Activated T-helper 1 cell treated with anti-CD3 and anti-CD28 coated beads, Interleukin-2, amount 50 U/mL, for 16 hours (primary cell): ENCODE results near the gene BCL2L1.

Experiments used
- DNase-seq, 2 donors: peaks; one replicate each; pipeline ENCODE4 v3.0.0-alpha.2; 2020; ENCODE audit warnings: low read depth in 1 of 2, low spot score in 1 of 2

The BCL2L1 gene

DNA sequence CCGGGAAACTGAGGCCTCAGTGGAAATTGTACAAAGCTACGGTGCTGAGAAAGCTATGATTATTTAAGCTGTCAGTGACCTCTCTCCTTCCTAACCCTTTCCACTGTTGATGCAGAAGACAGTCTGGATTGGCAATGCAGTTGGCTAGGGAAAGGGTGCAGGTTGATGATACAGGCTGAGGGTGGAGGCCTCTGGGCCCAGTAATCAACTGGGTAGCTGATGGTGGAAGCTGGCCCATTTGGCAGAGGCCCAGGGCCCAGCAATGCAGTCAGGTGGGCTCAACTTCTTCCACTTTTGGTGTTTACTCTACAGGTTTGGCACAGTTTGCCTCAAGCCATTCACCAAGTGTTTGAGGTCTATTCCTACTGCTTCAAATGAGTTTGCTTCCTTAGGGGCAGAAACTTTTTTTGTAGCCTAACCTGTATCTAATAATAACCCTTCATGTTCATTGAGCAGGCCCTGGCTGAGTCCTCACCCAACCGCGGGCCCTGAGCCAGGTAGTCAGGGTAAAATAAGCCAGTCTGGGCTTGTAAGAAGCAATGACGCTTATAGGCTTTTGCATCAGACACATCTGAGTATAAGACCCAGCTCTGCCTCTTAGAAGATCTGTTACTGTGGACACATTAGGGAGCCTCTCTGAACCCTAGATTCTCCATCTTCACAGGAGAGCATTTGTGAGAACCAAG, 12.1 kb downstream of the BCL2L1 start:
- DNase-seq = no peak

DNA sequence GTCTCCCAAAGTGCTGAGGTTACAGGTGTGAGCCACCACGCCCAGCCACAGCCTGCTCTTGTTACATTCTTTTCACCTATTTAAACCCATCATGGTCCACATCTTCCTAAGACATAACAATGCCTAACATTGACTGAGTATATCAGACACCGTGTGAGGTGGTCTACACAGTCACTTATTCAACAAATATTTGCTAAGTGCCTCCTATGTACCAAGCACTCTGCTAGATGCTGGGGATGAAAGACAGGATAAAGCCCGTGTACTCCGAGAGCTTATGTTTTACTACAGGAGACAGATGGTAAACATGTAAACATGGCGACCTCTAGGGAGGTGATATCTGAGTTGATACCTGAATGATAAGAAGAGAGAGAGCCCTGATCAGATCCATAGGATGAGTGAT, 12.7 kb downstream of the BCL2L1 start:
- no peak for DNase-seq

DNA sequence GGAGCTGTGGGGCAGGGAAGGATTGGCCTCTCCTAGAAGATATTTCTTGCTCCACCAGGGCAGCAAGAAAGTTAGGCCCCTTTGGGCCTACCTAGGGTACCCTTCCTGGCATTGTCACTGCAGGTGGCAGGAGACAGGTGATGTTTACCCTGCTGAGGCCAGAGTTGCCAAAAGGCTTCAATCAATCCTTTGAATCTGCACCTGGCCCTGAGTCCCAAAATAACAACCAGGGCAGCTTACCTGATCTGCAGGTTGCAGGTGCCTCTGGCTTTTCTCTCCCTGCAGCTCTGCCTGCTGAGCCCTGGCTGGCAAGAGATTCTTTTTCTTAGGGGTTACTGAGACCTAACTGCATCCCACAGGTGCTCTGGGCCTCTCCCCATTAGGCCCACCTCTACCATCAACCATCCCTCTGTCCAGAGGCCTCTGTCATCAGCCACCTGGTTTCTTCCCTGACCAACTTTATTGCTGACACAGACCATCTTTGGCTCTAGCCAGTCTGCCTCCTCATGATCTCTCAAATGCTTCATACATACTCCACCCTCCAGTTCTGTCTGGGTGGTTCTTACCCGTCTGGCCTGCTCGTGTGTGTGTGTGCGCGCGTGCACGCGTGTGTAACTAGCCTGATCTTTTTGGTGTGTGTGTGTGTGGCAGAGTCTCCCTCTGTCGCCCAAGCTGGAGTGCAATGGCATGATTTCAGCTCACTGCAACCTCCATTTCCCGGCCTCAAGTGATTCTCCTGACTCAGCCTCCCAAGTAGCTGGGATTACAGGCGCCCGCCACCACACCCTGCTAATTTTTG, 13.7 kb downstream of the BCL2L1 start:
- DNase-seq = no peak

DNA sequence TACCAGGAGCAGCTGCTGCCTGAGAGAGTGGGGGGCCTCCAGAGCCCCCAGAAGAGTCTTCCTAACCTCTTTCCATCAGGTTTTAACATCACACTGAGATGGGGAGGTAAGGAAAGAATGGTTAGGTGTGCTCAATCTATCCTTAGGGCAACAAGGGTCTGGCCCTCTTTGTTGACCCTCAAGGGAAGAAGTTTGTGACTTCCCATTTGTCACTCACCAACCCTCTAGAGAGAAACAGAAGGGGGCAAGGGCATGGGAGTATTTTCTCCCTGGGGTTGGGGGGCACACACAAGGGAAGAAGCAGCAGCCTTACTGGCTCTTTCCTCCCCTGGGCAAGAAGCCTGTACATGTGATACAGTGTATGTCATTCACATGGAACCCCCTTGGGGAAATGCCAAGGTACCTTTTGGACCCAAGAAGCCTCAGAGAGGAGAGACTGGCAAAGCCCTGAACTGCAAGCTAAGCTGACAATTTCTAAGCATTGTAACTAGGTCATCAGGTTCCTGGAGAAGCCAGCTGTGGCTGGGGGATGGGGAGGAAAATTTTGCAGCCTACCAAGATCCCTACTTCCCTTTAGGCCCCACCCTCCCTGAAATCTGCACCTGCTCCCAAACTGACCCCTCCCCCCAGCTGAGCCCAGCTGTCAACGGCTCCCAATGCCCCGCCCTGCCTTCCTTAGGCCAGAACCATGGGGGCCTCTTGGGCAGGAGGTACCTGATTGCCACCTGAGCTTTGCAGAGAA, 14.5 kb downstream of the BCL2L1 start:
- DNase-seq = no peak

DNA sequence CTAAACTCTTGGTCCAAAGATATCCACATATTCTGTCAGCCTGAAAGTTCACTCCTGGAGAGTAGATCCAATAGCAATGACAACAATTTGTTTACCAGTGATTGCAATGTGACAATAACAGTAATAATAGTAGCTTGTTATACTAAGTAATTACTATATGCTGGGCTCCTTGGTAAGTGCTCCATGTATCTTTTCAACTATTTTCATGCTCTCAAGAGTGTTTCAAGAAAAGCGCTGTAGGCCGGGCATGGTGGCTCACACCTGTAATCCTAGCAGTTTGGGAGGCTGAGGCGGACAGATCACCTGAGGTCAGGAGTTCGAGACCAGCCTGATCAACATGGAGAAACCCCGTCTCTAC, 15.4 kb downstream of the BCL2L1 start:
- DNase-seq = no peak

DNA sequence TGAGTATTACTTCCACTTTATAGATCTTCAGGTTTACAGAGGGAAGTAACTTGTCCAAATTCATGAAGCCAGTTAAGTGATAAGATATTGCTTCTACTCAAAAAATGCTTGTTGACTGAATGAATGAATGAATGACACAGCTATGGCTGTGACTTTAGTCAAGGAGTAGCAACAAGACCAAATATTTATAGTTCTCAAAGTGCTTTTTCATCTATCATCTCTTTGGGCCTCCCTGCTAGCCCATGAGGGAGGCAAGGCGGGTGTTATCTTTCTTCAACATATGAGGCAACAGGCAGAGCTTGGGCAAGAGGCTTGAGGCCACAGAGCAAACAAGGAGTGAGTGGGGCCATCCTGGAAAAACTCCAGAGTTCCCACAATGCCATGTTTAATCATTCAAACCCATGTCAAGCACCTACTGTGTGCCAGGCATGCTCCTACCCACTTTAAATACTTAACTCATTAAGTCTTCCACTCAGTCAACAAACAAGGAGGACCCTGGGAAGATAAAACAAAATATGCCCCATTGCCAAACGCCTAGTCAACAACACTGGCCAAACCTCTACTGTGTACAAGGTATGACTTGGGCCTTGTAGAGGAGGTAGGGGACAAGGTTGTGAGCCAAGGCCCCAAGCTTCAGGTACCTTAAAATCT, 15.9 kb downstream of the BCL2L1 start:
- DNase-seq = no peak

DNA sequence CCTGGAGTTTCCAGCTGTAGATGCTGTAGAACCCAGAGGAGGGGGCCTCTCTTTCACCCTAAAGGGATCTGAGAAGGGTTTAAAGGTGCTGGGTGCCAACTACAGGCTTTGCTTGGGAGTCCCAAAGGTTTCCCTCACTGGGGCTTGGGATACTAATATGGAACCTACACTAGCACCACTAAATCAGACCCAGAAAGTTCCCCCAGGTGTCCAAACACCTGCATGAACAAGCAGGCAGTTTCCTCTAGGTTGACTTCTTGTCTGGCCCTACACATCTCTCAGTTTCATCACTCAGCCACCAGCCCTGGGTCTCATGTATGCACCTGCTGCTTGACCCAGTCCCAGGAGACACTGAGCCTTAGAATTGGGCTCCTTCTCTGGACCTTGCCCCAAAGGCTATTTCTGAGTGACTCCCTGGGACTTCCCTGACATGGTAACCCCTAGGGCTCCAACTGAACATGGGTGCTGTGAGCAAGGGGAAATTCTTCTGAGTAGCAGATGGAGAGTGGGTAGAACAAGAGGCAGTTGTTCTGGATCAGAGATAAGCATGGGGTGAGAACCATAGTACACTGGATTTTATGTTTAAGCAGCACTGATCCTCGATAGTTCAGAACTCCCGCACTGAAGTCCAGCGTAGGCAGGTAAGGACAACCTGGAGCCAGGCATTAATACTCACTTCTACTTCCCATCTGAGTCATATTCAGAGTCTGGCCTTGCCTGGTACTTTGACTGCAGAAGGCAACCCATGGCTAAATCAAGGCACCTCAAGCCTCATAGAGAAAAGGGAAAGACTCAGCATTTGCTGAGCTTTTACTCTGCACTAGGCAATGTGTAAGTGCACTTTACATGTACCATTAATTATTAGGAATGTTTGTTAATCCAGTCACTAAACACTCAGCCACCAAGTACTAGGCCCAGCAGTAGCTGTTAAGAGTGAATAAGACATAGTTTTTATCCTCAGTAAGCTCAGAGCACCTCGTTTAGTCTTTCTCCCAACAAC, 16.8 kb downstream of the BCL2L1 start:
- no peak for DNase-seq

DNA sequence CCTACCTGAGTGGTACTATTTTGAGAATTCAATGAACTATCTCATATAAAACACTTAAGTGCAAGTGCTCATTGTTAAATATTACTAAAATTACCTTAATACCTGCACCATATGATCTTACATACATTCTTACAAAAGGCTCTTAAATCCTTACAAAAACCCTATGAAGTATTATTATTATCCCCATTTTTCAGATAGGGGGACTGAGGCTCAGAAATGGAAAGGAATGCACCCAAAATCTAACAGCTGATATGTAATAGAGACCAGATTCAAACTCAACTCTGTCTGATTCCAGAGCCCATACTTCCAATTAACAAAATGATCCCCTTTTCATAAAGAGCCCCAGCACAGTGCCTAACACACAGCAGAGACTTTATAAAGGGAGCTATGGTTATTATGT, 17.5 kb downstream of the BCL2L1 start:
- DNase-seq = no peak

DNA sequence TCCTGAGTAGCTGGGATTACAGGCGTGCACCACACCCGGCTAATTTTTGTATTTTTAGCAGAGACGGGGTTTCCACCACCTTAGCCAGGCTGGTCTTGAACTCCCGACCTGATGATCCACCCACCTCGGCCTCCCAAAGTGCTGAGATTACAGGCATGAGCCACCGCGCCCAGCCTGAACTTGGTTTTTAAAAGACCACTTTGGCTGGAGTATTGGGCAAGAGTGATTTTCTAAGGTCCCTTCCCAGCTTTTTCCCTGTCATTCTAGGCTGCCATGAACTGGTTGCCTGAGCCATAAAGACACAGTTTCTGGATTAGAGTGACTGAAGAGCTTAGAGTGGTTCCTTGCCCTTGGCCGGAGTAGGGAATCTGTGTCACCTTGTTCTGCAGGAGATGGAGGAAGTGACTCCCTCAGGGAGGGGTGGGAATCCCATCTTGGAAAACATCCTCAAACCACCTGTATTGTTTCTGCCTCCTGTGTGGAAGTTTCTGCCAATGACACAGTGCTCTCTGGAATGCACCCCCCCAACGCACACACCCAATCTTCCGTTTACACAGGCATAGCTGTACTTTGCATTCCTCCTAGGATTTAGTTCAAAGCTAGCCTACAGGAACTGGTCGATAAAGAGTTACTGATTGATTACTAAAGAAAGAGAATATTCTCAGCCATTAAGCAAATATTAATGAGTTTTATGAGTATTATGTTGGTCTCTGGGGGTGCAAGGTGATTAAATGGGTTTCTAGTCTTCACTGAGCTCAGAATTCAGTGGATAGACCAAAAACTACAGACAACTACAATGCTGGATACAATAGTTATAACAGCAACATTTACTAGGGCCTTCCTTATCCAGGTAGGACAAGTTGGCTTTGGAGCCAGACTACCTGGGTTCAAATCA, 18.2 kb downstream of the BCL2L1 start:
- no peak for DNase-seq

DNA sequence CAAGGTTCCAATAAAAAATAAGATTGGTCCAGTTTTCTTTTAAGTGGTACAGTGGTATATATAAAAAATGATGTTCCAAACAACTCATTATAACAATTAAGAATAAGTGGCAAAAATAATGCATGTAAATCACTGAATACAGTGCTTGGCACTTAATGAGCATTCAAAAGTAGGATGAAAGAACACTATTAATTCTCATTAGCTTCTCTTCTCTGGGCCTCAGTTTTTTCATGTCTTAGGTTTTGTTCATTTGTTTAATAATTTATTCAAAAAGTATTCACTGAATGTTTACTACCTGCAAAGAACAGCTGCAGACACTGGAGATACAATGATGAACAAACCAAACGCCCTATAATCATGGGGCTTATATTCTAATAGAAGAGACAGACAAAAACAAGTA, 21.1 kb downstream of the BCL2L1 start:
- no peak for DNase-seq

DNA sequence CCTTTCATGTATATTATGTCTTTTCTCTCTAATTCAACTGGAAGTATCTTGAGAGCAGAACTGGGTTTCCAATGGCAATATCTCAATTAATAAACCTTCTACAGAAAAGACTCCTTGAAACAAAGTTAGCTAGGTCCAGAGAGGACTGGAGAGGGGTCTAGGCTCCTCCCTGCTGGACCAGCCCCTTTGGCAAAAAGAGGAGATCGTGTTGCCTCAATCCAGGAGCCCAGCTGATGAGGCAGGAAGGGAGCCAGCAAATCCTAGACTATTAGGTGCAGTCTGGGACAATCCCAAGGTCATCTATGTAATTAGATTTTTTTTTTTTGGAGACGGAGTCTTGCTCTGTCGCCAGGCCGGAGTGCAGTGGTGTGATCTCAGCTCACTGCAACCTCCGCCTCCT, 21.9 kb downstream of the BCL2L1 start:
- no peak for DNase-seq

DNA sequence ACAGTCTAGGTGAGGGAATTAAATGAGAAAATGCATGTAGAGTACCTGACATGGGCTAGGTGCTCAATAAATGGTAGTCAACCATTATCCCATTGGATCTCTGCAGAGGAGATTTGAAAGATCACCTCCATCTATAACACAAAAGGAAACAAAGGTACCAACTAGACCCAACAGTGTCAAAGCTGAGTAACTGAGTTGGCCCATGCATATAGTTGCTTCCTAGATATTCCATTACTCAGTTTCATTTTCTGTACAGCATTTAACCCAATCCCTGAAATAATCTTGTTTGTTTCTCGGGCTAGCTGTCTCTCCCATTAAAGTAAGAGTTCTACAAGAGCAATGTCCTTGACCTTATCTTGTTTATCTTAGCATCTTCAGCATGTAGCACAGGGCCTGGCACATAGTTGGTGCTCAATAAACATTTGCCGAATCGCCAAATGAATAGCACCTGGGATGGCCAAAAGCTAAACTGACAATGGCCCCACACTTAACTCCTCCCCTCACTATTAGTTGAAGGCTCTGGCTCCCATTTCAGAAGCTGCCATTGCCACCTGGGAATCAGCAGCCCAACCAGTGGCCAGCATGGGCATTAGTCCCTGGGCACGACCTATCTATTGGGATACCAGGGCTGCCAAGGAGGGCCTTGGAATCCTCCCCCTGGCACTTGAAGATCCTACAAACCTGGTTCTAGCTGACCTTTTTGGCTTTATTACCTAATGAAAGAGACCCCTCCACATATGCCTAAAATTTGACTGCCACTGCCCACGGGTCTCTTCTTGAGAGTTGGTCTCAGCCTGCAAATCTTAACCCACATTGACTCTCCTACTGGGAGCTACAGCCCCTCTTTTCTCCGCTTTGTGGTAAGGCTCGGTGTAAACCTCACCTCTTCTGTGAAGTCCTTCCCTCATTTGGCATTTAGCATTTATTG, 22.6 kb downstream of the BCL2L1 start:
- no peak for DNase-seq

DNA sequence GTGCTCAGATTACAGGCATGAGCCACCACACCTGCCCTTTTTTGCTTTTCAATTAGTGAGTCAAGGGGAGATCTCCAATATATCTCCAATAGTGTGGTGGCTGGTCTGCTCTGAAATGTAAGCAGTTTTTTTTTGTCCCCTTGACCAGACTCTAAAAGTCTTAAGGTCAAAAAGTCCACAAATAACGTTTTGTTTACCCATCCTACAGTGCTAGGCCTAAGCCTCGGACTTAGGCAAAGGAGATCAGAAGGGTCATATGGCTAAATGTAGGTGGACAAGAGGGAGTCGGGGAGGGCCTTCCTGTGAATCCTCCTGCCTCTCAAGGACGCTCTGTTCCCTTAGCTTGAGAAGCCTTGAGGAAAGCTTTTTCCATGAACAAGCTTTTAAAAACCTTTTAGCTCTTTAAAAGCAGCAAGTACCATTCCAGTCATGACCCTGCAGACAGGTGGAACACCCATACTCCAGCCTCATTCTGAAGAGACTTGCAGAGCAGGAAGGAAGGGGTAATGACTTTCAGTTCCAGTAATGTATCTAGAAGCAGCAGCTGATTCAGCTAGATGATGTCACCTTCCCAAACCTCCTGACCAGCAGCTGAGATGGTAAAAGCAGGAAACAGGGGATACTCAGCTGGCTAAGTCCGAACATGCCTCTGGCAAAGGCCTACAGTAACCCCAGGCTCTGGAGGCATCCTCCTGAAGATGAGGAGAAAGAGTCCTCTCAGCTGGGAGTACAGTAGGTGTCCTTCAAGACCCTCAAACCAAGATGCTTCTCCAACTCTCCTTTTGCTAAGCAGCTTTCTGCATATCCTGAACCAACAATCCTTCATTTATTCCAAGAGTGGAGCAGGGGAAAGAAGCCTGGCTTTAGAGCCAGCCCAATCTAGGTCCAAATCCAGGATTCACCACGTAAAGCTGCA, 23.6 kb downstream of the BCL2L1 start:
- no peak for DNase-seq

DNA sequence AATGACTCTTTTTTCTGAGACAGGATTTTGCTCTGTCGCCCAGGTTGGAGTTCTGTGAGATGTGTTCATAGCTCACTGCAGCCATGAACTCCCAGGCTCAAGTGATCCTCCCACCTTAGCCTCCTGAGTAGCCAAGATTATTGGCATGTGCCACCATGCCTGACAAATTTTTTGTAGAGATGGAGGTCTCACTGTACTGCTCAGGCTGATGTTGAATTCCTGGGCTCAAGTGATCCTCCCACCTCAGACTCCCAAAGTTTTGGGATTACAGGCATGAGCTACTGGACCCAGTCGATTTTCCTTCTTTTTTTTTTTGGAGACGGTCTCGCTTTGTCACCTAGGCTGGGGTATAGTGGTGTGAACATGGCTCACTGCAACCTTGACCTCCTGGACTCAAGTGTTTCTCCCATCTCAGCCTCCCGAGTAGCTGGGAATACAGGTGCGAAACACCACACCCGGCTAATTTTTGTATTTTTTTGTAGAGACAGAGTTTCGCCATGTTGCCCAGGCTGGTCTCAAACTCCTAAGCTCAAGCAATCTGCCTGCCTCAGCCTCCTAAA, 24.3 kb downstream of the BCL2L1 start:
- no peak for DNase-seq

DNA sequence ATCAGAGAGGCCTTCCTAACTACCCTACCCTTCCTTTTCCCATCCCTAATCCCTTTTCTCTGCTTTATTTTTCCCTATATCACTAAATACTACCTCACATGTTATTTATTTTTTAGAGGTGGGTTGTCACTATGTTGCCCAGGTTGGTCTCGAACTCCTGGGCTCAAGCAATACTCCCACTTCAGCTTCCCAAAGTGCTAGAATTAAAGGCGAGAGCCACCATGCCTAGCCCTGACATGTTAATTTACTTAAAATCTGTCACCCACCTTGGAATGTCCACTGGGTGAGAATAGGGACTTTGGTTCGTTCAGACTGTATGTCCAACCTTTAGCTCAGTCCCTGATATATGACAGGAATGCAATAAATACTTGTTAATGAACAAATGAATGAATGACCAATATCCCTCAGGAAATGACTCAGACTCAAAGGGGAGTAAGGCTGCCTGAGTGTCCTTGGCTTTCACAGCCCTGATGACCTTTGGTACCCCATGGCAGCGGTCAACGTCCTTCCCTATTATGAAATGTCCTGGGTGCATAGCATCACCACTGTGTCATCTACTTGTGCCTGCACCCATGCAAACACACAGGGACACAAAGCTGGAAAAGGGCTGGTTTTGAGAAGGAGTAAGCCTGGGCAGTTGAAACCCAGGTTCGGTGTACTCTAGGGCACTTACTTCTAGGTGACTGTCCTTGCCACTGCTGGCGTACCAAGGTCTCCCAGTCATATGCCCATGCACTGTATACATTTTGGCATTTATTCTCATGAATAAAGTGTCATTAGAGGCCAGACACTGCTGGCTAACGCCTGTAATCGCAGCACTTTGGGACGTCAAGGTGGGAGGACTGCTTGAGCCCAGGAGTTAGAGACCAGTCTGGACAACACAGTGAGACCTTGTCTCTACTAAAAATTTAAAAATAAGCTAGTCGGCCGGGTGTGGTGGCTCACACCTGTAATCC, 26.5 kb downstream of the BCL2L1 start:
- no peak for DNase-seq
